CD4-positive, alpha-beta T cell treated with Interleukin-15 for 1 hour (primary cell): ENCODE results near the gene PDE6B.
"Not testable (repeated sequence)": the region's sequence is repeated elsewhere in the genome, so short reads cannot be mapped to it uniquely, and the experiment has no call there.

ENCODE experiments used
- DNase-seq: peaks from one replicate; pipeline ENCODE4 v3.0.0-alpha.2; 2020

The PDE6B gene

GRCh38 chr4:624705-625590, at the start of gene PDE6B:
Gene PDE6B (plus strand): TSS chr4:625573. CDS start chr4:625627, 54 bp downstream.
- no peak for DNase-seq

GRCh38 chr4:576245-576821, 49.0 kb upstream of the PDE6B start, which contains the start of gene TMEM271:
Gene TMEM271 (minus strand): TSS chr4:576295. CDS start chr4:576062, 233 bp downstream.
- DNase-seq, result no peak

- DNase-seq, result no peak
Measured at GRCh38 chr4:576991-577498, 48.3 kb upstream of the PDE6B start.

- no peak for DNase-seq
Measured at GRCh38 chr4:577499-578450, 47.6 kb upstream of the PDE6B start.

GRCh38 chr4:578451-579443, 46.6 kb upstream of the PDE6B start:
- no peak for DNase-seq

- DNase-seq, result no peak
Measured at GRCh38 chr4:579543-580175, 45.7 kb upstream of the PDE6B start.

GRCh38 chr4:581181-581580, 44.2 kb upstream of the PDE6B start:
- DNase-seq, result no peak

GRCh38 chr4:581753-582361, 43.5 kb upstream of the PDE6B start:
- DNase-seq, result no peak

- DNase-seq, result no peak
Measured at GRCh38 chr4:583820-584219, 41.6 kb upstream of the PDE6B start.

GRCh38 chr4:587671-588350, 37.6 kb upstream of the PDE6B start:
- DNase-seq, result no peak

GRCh38 chr4:588351-588849, 37.0 kb upstream of the PDE6B start:
- DNase-seq, result no peak

- DNase-seq, result no peak
Measured at GRCh38 chr4:589219-589963, 36.0 kb upstream of the PDE6B start.

GRCh38 chr4:590313-590841, 35.0 kb upstream of the PDE6B start:
- DNase-seq, result no peak

- not testable (repeated sequence) for DNase-seq
Measured at GRCh38 chr4:592178-592577, 33.2 kb upstream of the PDE6B start.

- no peak for DNase-seq
Measured at GRCh38 chr4:592825-593520, 32.4 kb upstream of the PDE6B start.

- DNase-seq, result no peak
Measured at GRCh38 chr4:598925-599324, 26.4 kb upstream of the PDE6B start.

- no peak for DNase-seq
Measured at GRCh38 chr4:600166-600565, 25.2 kb upstream of the PDE6B start.

- no peak for DNase-seq
Measured at GRCh38 chr4:600850-601515, 24.4 kb upstream of the PDE6B start.
